GM23338 (cell line): ENCODE results near the gene UBC. TPM values are rescaled to one million over a fixed set of nuclear protein-coding genes. Genes with fewer than 3 reads are reported as not detected.
A peak's percentile ranks its signal among the peaks of the same experiment; 100 is the strongest.

Experiments
- ATAC-seq: fragments of 200-7000 bp; cut with Tn5 transposase; 3 replicates; pipeline ENCODE4 v1.9.1; 2020
- DNase-seq: peaks from one replicate; pipeline ENCODE4 v3.0.0-alpha.2; 2015; ENCODE audit warnings: low spot score
- H2AFZ ChIP-seq: fragments of 200-600 bp; sonication (generic); 2 replicates; pipeline ENCODE4 v1.8.0; 2016; ENCODE audit warnings: antibody characterized with exemption, mild to moderate bottlenecking, moderate library complexity
- H3F3A ChIP-seq: fragments of 200-600 bp; sonication (generic); replicated peaks from 2 replicates; pipeline ENCODE4 v1.8.0; 2017; ENCODE audit warnings: antibody characterized with exemption, mixed run types, low read depth
- H3K27ac ChIP-seq: fragments of 200-600 bp; sonication (generic); 2 replicates; pipeline ENCODE4 v1.6.1; 2016; ENCODE audit warnings: low read depth
- H3K27me3 ChIP-seq: fragments of 200-600 bp; sonication (generic); 2 replicates; pipeline ENCODE4 v1.8.0; 2016; ENCODE audit warnings: mild to moderate bottlenecking, mixed run types, moderate library complexity; ENCODE audit not compliant: insufficient read depth
- H3K36me3 ChIP-seq: fragments of 200-600 bp; sonication (generic); 2 replicates; pipeline ENCODE4 v1.8.0; 2016; ENCODE audit warnings: mild to moderate bottlenecking; ENCODE audit not compliant: insufficient read depth
- H3K4me1 ChIP-seq: fragments of 200-600 bp; sonication (generic); 2 replicates; pipeline ENCODE4 v1.8.0; 2016; ENCODE audit warnings: mild to moderate bottlenecking, moderate library complexity; ENCODE audit not compliant: insufficient read depth
- H3K4me2 ChIP-seq: fragments of 200-600 bp; sonication (generic); 2 replicates; pipeline ENCODE4 v1.7.1; 2017; ENCODE audit warnings: mixed run types
- H3K4me3 ChIP-seq: fragments of 200-600 bp; sonication (generic); 2 replicates; pipeline ENCODE4 v1.6.1; 2016; ENCODE audit warnings: mixed run types
- H3K79me2 ChIP-seq: fragments of 200-600 bp; sonication (generic); replicated peaks from 2 replicates; pipeline ENCODE4 v1.8.0; 2017; ENCODE audit warnings: mild to moderate bottlenecking; ENCODE audit not compliant: insufficient read depth
- H3K9me2 ChIP-seq: fragments of 200-600 bp; sonication (generic); 2 replicates; pipeline ENCODE4 v1.8.0; 2017; ENCODE audit not compliant: insufficient read depth
- H4K20me1 ChIP-seq: fragments of 200-600 bp; sonication (generic); replicated peaks from 2 replicates; pipeline ENCODE4 v1.8.0; 2017; ENCODE audit warnings: mild to moderate bottlenecking; ENCODE audit not compliant: insufficient read depth
- H3K27ac Mint-ChIP-seq: 2 replicates; pipeline ENCODE4 v1.8.0; 2020; ENCODE audit warnings: inconsistent platforms, mild to moderate bottlenecking, moderate library complexity, mixed read lengths
- H3K27me3 Mint-ChIP-seq: 3 replicates; pipeline ENCODE4 v1.8.0; 2022; ENCODE audit warnings: low read depth, mild to moderate bottlenecking, moderate library complexity, mixed read lengths, inconsistent platforms; ENCODE audit not compliant: insufficient read depth, poor library complexity
- H3K36me3 Mint-ChIP-seq: 3 replicates; pipeline ENCODE4 v1.8.0; 2021; ENCODE audit warnings: low read depth, mild to moderate bottlenecking, inconsistent platforms, moderate library complexity, mixed read lengths
- H3K4me1 Mint-ChIP-seq: 3 replicates; pipeline ENCODE4 v1.8.0; 2020; ENCODE audit warnings: mild to moderate bottlenecking, inconsistent platforms, mixed read lengths
- H3K4me3 Mint-ChIP-seq: 3 replicates; pipeline ENCODE4 v1.8.0; 2021; ENCODE audit warnings: moderate library complexity, mild to moderate bottlenecking, inconsistent platforms, mixed read lengths
- H3K9me3 Mint-ChIP-seq: 3 replicates; pipeline ENCODE4 v1.8.0; 2020; ENCODE audit warnings: moderate library complexity, mild to moderate bottlenecking, inconsistent platforms, mixed read lengths
- CREB1 ChIP-seq: fragments of 250-450 bp; sonication (Bioruptor Pico); IDR thresholded peaks from 2 replicates; pipeline ENCODE4 v1.5.0; 2020; ENCODE audit warnings: low read depth, mild to moderate bottlenecking, moderate library complexity
- ETS1 ChIP-seq: IDR thresholded peaks from 2 replicates; pipeline ENCODE4 v1.6.1; 2016; ENCODE audit warnings: antibody characterized with exemption
- EZH2 ChIP-seq: fragments of 200-600 bp; sonication (generic); IDR thresholded peaks from one replicate; pipeline ENCODE4 v1.8.0; 2017; ENCODE audit warnings: antibody characterized with exemption, mild to moderate bottlenecking, low read depth; ENCODE audit not compliant: unreplicated experiment
- EZH2phosphoT487 ChIP-seq: fragments of 200-600 bp; sonication (generic); IDR thresholded peaks from one replicate; pipeline ENCODE4 v1.8.1; 2018; ENCODE audit warnings: antibody characterized with exemption; ENCODE audit not compliant: unreplicated experiment
- JUNB ChIP-seq: IDR thresholded peaks from one replicate; pipeline ENCODE4 v1.6.1; 2016; ENCODE audit warnings: antibody characterized with exemption; ENCODE audit not compliant: unreplicated experiment
- NANOG ChIP-seq: IDR thresholded peaks from 2 replicates; pipeline ENCODE4 v1.6.1; 2016; ENCODE audit warnings: antibody characterized with exemption, borderline replicate concordance
- POLR2AphosphoS5 ChIP-seq: IDR thresholded peaks from 2 replicates; pipeline ENCODE4 v1.6.1; 2016; ENCODE audit warnings: antibody characterized with exemption, low read depth
- STAT1 ChIP-seq: IDR thresholded peaks from one replicate; pipeline ENCODE4 v1.6.1; 2016; ENCODE audit warnings: antibody characterized with exemption; ENCODE audit not compliant: unreplicated experiment
- ZNF114 ChIP-seq: fragments of 250-450 bp; sonication (Bioruptor Pico); IDR thresholded peaks from 2 replicates; pipeline ENCODE4 v1.5.0; 2020; ENCODE audit warnings: mild to moderate bottlenecking, moderate library complexity
- ZNF331 ChIP-seq: fragments of 250-450 bp; sonication (Bioruptor Pico); IDR thresholded peaks from 2 replicates; pipeline ENCODE4 v1.5.0; 2020; ENCODE audit warnings: low read depth, mild to moderate bottlenecking, moderate library complexity
- ZNF462 ChIP-seq: fragments of 250-450 bp; sonication (Bioruptor Pico); IDR thresholded peaks from 2 replicates; pipeline ENCODE4 v1.5.0; 2020; ENCODE audit warnings: mild to moderate bottlenecking, moderate library complexity
- polyA plus RNA-seq: library from polyadenylated mRNA; unstranded; fragments of >200 nt; fragmentation: Nextera tagmentation; extraction: Ambion mirVana; gene quantifications from 2 replicates; pipeline ENCODE4 v1.2.1, GENCODE V29; 2016
- total RNA-seq: library from RNA; depleted of rRNA; stranded (reverse); fragments of >200 nt; shearing (Covaris generic); gene quantifications from 2 replicates; pipeline ENCODE4 v1.2.3, GENCODE V29; 2014

The UBC gene
- total and polyA plus RNA-seq, 2 experiments from 2014 or later = 511 to 665 TPM

- TF ChIP-seq ZNF462 (CRISPR knock-in tag) = no peak
- TF ChIP-seq EZH2 = no peak
- TF ChIP-seq POLR2AphosphoS5 = no peak
- no peak for TF ChIP-seq NANOG
- TF ChIP-seq CREB1 = no peak
- no peak for TF ChIP-seq ZNF331 (CRISPR knock-in tag)
Measured at GRCh38 chr12:124872068-124872719, 42.3 kb downstream of the UBC start (continued).

GRCh38 chr12:124871297-124871696 is 43.2 kb downstream of the UBC start:
- Histone ChIP-seq H3K79me2 (no peaks in the 10 kb centered on the region), H3K36me3 (no peaks in the 10 kb centered on the region), H3K9me2 (no peaks in the 10 kb centered on the region), H3K27ac (no peak overlapping the region), H3K27me3 (no peaks in the 10 kb centered on the region), H3K4me2 (no peak overlapping the region), H3F3A (no peaks in the 10 kb centered on the region), H3K4me3 (no peak overlapping the region), H4K20me1 (no peaks in the 10 kb centered on the region), H2AFZ (peak overlapping the region; percentile 78), H3K4me1 (peaks cover 10% of the 10 kb centered on the region)
- H3K4me1 Mint-ChIP-seq = peaks cover 9% of the 10 kb centered on the region
- no peak overlapping the region for H3K27ac Mint-ChIP-seq
- peaks cover 2% of the 10 kb centered on the region for H3K27me3 Mint-ChIP-seq
- DNase-seq (no peak), ATAC-seq (no peak)
- no peaks in the 10 kb centered on the region; the same call in 2 of the 3 replicates for H3K36me3 Mint-ChIP-seq
- H3K4me3 Mint-ChIP-seq = no peak overlapping the region
- H3K9me3 Mint-ChIP-seq = no peaks in the 10 kb centered on the region
- TF ChIP-seq POLR2AphosphoS5 (no peak), EZH2 (no peak), EZH2phosphoT487 (no peak), ETS1 (no peak), ZNF114 (no peak), JUNB (no peak), ZNF331 (CRISPR knock-in tag) (no peak), NANOG (no peak), STAT1 (no peak), CREB1 (no peak)
